NCI-H526 treated with DMSO at 0.1 percent for 48 hours (cell line): ENCODE measurements around the gene SRSF10.
"Not testable (repeated sequence)": the region's sequence is repeated elsewhere in the genome, so short reads cannot be mapped to it uniquely, and the experiment has no call there.

ENCODE experiments used
- DNase-seq: peaks from one replicate; lab custom pipeline; 2025; lab: John Stamatoyannopoulos, UW

Gene SRSF10

DNA sequence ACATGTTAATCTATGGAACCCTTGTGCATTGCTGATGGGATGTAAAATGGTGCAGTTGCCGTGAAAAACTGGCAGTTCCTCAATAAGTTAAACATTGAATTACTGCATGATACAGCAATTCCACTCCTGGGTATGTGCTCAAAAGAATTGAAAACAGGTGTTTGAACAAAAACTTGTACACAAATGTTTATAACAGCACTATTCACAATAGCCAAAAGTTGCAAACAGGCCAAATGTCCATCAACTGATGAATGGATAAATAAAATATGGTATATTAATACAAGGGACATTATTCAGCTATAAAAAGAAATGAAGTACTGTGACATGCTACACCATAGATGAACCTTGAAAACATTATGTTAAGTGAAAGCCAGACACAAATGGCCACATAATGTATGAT, 17.7 kb upstream of the SRSF10 start:
- DNase-seq: no peak

DNA sequence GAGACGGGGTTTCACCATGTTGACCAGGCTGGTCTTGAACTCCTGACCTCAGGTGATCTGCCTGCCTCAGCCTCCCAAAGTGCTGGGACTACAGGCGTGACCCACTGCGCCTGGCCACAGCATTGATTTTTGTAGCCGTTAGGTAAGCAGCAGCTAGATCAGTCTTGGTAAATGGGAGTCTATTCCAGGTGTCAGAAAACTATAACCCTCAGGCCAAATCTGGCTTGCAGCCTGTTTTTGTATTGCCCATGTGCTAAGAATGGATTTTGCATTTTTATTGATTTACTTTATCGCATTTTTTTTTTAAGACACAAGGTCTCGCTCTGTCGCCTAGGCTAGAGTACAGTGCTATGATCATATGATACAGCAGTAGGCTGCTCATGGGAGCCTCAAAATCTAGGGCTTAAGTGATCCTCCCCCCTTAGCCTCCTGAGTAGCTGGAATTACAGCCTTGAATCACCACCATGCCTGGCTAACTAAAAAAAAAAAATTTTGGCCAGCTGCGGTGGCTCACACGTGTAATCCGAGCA, 16.6 kb upstream of the SRSF10 start:
- DNase-seq: no peak

DNA sequence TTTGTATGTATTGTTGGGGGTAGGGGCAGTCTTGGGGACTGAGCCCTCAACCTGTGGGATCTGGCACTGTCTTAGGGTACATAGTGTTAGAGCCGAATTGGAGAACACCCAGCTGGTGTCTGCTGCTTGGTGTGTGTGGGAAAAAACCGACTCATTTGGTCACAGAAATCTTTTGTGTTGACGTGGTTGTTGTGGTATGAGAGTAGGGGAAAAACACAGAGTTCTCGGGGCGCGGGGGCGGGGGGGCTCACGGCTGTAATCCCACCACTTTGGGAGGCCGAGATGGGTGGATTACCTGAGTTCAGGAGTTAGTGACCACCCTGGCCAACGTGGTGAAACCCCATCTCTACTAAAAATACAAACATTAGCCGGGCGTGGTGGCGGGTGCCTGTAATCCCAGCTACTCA, 15.3 kb upstream of the SRSF10 start:
- DNase-seq: no peak

DNA sequence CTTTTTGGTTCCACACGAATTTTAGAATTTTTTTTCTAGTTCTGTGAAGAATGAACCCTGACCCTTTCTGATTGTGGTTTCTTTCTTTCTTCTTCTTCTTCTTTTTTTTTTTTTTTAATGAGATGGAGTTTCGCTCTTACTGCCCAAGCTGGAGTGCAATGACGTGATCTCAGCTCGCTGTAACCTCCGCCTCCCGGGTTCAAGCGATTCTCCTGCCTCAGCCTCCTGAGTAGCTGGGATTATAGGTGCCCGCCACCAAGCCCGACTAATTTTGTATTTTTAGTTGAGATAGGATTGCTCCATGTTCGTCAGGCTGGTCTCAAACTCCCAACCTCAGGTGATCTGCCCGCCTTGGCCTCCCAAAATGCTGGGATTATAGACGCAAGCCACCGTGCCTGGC, 11.9 kb upstream of the SRSF10 start:
- not testable (repeated sequence) for DNase-seq

DNA sequence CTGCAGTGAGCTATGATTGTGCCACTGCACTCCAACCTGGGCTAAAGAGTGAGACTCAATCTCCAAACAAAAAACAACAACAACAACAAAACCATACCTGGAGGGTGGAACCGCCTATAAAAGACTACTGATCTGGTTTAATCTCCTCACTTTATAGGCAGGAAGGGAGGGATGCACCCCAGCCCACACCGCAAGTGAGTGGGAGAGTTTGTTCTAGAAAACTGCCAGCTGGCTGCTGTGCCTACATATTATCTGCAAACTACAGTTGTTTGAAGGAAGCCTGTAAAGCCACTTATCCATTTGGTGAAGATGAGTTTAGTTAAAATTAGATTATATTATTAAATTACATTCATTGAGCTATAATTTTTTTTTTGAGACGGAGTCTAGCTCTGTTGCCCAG, 9.1 kb upstream of the SRSF10 start:
- no peak for DNase-seq

DNA sequence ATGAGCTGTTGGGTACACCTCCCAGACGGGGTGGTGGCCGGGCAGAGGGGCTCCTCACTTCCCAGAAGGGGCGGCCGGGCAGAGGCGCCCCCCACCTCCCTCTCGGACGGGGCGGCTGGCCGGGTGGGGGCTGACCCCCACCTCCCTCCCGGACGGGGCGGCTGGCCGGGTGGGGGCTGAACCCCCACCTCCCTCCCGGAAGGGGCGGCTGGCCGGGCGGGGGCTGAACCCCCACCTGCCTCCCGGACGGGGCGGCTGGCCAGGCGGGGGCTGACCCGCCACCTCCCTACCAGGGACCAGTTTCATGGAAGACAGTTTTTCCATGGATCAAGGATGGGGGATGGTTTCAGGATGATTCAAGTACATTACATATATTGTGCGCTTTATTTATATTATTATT, 6.9 kb upstream of the SRSF10 start:
- not testable (repeated sequence) for DNase-seq

DNA sequence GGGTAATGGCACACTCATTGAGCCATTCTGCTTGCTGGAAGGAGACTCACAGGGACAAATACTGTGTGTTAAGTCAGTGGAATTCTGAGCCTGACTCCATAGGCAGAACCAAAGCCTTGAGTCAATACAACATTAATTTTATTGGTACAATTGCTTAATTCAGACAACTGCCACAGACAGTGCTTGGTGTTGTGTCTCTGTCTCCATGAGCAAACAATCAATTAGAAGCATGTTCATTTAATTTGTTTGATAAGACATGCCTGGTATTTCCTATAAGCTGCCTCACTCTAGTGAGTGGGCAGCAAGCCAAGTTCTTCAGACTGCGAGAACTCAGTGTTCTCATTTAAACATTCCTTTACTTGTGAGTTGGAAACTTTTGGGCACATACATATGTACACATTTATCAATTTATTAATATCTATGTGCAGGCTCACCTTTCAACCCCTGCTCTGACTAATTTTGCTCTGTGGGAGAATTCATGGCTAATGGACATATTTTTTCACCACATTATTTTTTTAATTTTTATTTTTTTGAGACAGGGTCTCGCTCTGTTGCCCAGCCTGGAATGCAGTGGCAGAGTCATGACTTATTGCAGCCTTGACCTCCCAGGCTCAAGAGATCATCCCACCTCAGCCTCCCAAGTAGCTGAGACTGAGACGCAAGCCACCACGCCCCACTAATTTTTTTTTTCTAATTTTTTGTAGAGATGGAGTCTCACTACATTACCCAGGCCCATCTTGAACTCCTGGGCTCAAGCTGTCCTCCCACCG, 4.5 kb upstream of the SRSF10 start:
- no peak for DNase-seq

DNA sequence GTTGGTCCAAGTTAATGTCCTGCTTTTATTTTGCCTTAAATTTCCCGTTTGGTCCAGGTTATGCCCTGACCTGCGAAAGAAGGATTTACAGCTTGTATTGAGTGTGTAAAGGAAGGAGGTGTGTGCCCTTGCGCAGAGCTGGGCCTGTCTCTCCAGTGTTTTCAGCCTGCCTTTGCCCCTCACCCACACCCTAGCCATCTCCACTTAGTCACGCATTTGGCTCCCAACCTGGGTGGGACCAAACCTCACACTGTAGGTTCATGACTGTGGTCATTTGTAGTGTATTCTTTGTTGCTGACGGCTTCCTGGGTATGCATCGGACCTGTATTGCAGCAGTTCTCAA, 572 bp upstream of the SRSF10 start:
- no peak for DNase-seq

DNA sequence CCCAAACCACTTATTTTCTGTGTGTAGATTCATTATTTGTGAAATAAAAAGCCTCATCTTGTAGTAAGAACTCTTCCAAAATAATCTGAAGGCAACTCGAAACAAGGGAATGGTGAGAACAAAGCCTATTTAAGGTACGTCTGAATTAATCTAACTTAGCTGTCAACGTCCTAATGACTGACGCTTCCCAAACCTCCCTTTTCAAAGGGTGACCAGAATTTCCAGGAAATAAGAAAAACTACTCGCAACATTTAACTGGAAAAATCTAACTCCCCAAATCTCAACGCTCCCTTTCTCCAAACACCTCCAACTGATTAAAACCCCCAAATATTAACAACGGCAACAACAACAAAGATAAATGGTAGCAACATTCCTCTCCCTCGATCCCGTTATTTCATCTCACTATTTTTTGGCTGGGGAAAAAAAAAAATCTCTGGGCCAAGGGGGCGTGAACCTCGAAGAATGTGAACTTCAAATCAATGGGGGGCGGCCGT, 693 bp downstream of the SRSF10 start:
- DNase-seq: no peak

DNA sequence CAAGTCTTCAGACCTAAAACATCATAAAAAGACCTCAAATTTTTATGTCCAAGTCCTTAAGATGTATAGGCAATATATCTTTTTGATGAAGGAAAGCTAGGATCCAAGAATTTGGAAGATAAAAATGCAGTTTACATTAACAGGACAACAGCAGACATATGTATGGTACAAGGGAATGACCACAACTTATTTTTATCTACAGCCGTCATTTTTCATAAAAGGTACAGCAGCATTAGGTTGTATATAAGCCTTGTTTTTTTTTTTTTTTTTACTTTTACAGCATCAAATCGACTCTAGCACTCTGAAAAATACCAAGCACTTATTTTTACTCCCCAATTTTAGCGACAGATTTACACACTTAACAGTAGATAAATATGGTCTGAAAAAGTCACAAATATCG, 1.3 kb downstream of the SRSF10 start:
- no peak for DNase-seq

DNA sequence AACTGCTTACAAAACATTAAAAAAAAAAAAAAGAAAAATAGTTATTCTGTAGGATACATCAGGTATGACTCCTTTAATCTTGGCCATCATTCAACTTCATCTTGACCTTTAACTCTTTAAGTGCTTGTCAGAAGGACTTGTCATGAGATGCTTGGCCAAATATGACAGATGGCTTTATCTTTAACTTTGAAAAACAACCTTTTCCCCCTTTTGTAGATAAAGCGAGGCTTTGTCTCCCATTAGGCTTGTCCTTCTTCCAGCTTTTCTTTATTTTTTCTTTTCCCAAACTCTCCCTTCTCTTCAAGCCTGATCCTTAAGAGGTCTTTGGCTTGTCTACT, 2.3 kb downstream of the SRSF10 start:
- DNase-seq: no peak

DNA sequence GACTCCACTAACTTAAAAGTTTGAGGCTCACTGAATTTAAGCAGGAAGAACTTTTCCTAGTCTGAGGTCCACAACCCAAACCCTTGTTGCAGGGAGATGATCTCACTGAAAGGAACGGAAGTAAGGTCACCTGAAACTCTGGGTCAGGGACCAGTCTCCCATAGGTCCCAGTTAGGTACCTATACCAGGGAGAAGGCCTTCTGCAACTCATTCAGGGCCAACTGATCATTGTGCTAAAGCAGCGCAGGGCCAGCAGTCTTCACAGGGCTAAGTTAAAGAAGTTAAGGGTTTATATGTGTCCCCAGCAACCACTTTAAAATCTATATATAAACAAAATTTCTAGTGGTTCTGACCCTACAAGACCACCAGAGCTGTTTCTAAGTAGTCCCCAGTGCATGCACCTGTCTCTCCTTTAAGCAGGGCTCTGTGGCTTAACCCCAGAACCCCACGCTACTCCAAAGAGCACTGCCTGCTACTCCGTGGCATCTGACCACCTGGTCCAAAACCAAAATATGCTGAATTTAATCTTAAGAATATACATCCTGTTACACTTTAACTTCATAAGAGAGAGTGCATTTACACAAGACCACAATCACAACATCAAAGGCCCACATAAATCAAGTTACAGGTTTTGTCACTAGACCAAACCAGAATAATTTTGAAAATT, 2.8 kb downstream of the SRSF10 start:
- DNase-seq: no peak

DNA sequence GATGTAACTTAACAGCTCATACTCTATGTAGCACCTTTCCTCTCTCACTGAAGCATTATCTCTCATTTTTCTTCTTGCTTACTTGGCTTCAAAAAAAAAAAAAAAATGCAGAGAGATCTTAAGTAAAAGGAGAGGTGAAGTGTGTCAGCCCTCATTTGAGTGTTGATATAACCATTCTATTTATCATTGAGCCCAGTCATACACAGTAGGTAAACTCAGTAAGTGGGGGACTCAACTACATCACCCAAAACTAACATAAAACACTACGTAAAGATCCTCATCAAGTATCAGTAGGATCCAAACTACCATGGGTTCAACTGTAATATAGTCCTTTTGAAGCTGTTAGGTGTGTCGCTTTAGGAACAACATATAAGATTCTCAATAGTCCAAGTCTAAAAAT, 12.3 kb downstream of the SRSF10 start:
- no peak for DNase-seq

DNA sequence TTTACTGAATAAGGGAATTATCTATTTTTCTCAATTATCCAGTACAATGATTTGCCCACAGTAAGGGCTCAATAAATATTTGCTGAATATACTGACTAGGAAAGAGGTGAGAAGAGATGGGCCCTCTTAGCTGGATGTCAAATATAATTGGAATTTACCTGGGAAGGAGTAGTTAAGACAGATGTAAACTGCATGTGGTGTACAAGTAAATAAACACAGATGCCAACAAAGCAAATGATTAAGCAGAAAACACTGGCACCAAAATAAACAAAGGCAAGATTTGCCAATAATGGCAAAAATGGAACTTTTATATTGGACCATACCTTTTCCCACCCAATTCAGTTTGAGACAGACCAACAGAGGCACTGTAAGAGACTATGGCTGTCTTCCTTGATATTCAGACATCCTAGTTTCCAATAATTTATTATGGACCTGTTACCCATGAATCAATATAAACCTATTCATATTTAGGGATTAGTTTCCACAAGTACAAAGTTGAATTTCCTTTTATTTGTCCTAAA, 13.1 kb downstream of the SRSF10 start:
- no peak for DNase-seq

DNA sequence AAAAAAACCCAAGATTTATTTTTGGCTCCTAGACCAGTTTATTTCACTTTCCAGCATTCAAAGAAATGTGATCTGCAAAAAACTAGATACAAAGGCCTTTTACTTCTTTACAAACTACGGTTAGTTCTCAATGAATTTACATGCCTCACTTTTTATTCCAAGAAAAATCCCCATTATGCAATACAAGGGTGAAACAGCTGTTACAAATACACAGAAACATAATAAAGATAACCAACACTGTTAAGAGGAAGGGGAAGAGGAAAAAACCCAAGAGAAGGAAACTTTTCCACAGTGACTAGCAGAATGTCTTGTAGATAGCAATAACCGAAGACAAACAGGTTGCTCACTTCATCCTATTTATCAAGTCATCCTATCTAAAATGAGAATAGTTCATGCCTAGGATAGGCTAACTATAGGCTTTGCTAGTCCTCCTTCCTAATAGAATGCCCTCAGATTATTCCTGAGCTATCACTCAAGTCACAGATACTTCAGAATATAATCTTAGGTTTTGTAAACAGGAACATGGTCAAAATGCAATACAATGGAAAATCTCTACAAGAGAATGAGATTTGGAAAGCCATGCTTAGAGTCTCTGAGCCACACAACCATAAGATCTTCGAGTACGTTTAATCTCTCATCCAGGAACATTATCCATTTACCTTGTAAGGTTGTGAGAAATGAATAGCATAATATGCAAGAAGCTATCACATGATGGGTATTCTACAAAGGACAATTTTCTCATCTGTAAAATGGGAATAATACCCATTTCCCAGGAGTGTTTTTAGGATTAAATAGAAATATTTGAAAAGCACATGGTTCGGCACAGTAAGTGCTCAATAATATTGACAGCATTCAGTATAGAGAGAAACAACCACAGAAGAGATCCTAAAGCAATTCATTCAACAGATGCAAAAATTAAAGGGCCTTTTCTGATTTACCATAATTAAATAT, 15.1 kb downstream of the SRSF10 start:
- no peak for DNase-seq

DNA sequence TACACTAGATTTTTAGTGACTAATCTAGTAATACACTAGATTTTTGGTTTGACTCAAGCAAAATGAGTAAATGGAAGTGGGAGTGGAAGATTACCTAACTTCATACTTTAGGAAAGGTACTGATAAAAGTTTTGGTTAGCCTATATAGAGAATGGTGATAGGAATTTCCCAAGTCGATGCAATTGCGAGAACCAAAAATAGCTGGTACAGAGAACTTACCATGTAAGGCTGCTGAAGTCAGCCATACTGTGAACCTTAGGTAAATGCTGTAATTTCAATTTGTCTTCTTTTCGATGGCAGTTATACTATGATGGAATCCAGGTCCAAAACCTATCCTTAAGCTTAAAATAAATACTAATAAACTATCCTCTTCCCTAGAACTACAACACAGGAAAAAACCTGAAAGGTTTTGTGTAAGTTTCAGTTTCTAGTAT, 15.9 kb downstream of the SRSF10 start:
- no peak for DNase-seq

DNA sequence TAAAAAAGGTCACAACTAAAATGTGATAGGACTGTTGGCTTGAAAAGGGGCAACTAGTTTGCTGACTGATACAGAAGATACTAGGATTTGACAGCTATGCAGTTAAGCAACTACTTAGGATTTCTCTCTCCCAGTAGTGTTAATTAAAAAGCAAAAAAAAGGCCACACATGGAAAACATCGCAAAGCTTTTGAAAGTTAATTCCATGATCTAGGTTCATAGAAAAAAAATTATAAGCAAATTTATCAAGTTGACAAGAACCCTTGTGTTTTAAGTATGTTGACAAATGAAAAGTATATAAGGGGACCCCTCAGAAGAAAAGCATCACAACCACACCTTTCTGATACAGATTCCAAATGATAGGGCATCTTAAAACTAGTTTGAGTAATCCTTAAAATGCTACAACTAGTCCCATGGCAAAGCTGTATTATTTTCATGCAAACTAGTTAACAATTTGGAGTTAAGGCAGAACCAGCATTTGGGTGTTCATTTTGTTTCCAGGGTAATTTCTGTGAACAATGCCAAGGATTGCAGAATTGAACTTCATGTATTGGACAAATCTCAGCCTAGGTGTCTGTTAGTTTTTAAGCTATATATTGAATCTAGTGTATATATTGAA, 16.4 kb downstream of the SRSF10 start:
- DNase-seq: no peak

DNA sequence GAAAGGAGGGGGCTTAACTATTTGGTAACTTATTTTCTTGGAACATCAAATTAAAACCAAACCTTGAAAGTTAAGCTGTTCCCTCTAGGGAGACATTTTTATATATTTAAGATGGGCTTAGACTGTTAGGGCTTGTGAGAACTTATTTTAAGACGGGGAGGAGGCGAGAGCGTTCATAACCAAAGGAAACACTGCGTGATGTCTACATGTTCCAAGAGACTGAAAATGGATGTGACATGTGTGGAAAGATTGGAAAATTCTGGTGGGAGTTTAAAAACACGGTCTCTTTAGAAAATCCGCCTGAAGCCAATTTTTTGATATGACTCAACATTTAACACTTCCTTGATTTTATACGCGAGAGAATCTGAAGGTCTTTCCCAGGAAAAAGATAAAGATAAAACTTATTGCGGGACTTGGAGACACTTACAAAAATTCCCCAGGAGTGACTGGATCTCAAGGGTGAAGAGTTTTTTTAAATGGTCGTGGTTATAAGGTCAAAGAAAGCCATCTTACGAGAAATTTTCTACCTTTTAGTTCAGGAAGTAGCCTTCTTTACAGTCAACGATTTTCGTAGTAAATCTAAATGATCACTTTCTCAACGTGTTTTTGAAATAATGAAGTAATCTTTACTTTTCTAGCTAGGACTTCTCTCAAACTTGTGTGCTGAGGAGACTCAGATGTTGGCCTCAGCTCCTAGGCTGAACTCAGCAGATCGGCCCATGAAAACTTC, 19.7 kb downstream of the SRSF10 start:
- no peak for DNase-seq

DNA sequence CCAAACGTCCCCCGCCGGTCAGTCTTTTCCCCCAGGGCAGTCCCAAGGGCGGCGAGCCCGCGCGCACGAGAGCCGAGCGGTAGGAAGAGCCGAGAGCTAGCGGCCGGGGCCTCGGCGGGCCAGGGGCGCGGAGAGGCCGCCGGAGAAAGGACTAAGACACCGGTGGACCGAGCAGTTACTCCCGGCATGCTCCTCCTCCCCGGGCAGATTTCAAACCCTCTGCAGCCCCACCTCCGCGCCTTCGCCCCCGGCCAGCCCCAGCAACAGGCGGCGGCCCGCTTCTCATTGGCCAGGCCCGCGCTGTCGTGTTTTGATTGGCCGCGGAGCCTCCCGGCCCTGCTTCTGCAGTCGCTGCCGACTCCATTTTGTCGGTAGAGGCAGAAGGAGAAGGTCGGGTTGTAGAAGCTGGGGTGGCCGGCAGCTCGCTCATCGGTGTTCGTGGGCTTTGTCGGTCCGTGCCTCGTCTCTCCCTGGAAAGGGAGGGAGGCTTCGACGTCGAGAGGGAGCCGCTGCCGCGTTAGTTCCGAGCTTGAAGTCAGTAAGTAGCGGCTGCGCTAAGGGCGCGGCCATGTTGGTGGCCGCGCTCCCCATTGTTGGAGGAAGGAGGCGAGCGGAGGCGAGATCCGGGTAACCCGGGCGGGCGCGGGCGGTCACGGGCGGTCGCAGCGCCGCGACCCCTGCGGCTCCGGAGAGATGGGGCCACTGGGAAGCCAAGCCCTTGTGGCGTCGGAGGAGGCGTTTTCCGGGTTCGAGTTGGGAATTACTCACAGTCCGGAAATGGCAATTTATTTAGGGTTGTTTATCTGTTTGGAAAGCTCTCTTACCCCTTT, 20.5 kb downstream of the SRSF10 start, which contains the start of gene PNRC2:
PNRC2 (plus strand) TSS at position 368 of the 830 bp plus-strand sequence. CDS start 1,630 bp downstream, outside the sequence.
- DNase-seq: peak; percentile 95
